ENCODE results near the gene FZD1. TPM values are rescaled to one million over a fixed set of nuclear protein-coding genes. Genes with fewer than 3 reads are reported as not detected.

FZD1 gene
- total RNA-seq, 1 experiment from 2014 or later: 0.61 TPM

- Histone ChIP-seq H2BK12ac (ENCODE audit: insufficient read length, low read depth, low read length) (no peak overlapping the region), H3K79me1 (ENCODE audit: insufficient read depth, low read depth, low read length, poor library complexity, severe bottlenecking) (no peaks in the 10 kb centered on the region), H4K5ac (ENCODE audit: insufficient read length, low read depth, low read length) (no peak overlapping the region), H4K20me1 (ENCODE audit: control insufficient read depth, insufficient read depth, insufficient read length) (no peaks in the 10 kb centered on the region), H4K8ac (replicated peaks; ENCODE audit: insufficient read length, low read depth, low read length) (no peak overlapping the region), H2BK20ac (ENCODE audit: low read depth, low read length, poor library complexity, severe bottlenecking) (no peak overlapping the region), H2AK5ac (ENCODE audit: insufficient read length, low read length) (no peak overlapping the region), H3K14ac (ENCODE audit: insufficient read depth, low read length) (no peak overlapping the region), H3K23me2 (ENCODE audit: insufficient read length, low read depth, low read length, poor library complexity, severe bottlenecking) (no peaks in the 10 kb centered on the region), H3K27me3 (ENCODE audit: insufficient read depth, low read length) (no peaks in the 10 kb centered on the region), H4K91ac (ENCODE audit: insufficient read length, low read depth, low read length) (no peak overlapping the region), H2BK5ac (ENCODE audit: insufficient read length, low read length) (no peak overlapping the region), H2BK120ac (ENCODE audit: low read depth, low read length, poor library complexity, severe bottlenecking) (no peak overlapping the region), H3K56ac (ENCODE audit: insufficient read length, low read depth, low read length) (no peak overlapping the region), H3K4me2 (ENCODE audit: insufficient read depth, insufficient read length, low read length) (no peak overlapping the region), H3K9ac (ENCODE audit: extremely low read depth, insufficient read length, low read length) (no peak overlapping the region), H2AFZ (ENCODE audit: low read length) (no peak overlapping the region), H3T11ph (ENCODE audit: low read length) (no peak overlapping the region), H3K23ac (ENCODE audit: insufficient read length, low read depth, low read length) (no peak overlapping the region), H3K4ac (ENCODE audit: low read depth, low read length) (no peak overlapping the region), H2BK15ac (ENCODE audit: low read depth, low read length) (no peak overlapping the region), H3K9me3 (ENCODE audit: control insufficient read depth, low read depth, low read length) (no peaks in the 10 kb centered on the region), H3K79me2 (ENCODE audit: insufficient read depth, low read length) (no peaks in the 10 kb centered on the region), H3K4me1 (ENCODE audit: insufficient read depth, low read length) (peaks cover 2% of the 10 kb centered on the region; the same call in 1 of the 2 replicates), H3K18ac (ENCODE audit: insufficient read length, low read depth, low read length) (no peak overlapping the region), H3K27ac (ENCODE audit: insufficient read length, low read depth, low read length) (no peak overlapping the region)
- no peak for TF ChIP-seq CTCF (conservative IDR thresholded peaks at IDR 0.05)
- Mint-ChIP-seq H3K36me3 (ENCODE audit: insufficient read depth in 1 of 3, low read depth in 3 of 3) (no peaks in the 10 kb centered on the region), H3K27ac (no peak overlapping the region), H3K4me3 (no peak overlapping the region), H3K9me3 (no peaks in the 10 kb centered on the region), H3K4me1 (peaks cover 6 to 11% of the 10 kb centered on the region in 2 experiments; a peak in 3 of 4 replicates), H3K27me3 (ENCODE audit: low read depth) (peaks cover 2% of the 10 kb centered on the region)
- no CpG with 5 or more reads among the region's 4 CpGs for WGBS (ENCODE audit: extremely low coverage, insufficient read length, low lambda C conversion rate)
- DNase-seq: no peak
Measured at GRCh38 chr7:91320366-91321078, 56.3 kb downstream of the FZD1 start.
